ENCODE results near the gene ALKBH6.

- TF ChIP-seq POLR2AphosphoS5 (IDR thresholded peaks at IDR 0.05): no peak
- no peak for TF ChIP-seq CTCF (IDR thresholded peaks at IDR 0.05)
- TF ChIP-seq POLR2A (IDR thresholded peaks at IDR 0.05): no peak
- TF ChIP-seq EP300 (IDR thresholded peaks at IDR 0.05): no peak
Observed at GRCh38 chr19:36028313-36029041, 14.5 kb upstream of the ALKBH6 start.
